ENCODE measurements around the gene CBX7. TPM values are rescaled to one million over a fixed set of nuclear protein-coding genes. Genes with fewer than 3 reads are reported as not detected.

CBX7 gene
- total RNA-seq, 1 experiment from 2014 or later, result 3.7 TPM

GRCh38 chr22:39169797-39170466 lies 17.5 kb upstream of the CBX7 start:
- peak overlapping the region; percentile 4 for H2AK5ac ChIP-seq (ENCODE audit: insufficient read length, low read length)
- peaks cover 41 to 56% of the 10 kb centered on the region in 2 experiments for H3K4me1 Mint-ChIP-seq
- H3K23ac ChIP-seq (ENCODE audit: insufficient read length, low read depth, low read length), result no peak overlapping the region
- H3K27ac ChIP-seq (ENCODE audit: insufficient read length, low read depth, low read length), result no peak overlapping the region
- H3K4me2 ChIP-seq (ENCODE audit: insufficient read depth, insufficient read length, low read length), result no peak overlapping the region
- no peak overlapping the region for H4K5ac ChIP-seq (ENCODE audit: insufficient read length, low read depth, low read length)
- DNase-seq, result peak; percentile 53
- H4K8ac ChIP-seq (replicated peaks; ENCODE audit: insufficient read length, low read depth, low read length), result no peak overlapping the region
- no peak overlapping the region for H4K91ac ChIP-seq (ENCODE audit: insufficient read length, low read depth, low read length)
- H3K4ac ChIP-seq (ENCODE audit: low read depth, low read length), result no peak overlapping the region
- no peak overlapping the region for H3K14ac ChIP-seq (ENCODE audit: insufficient read depth, low read length)
- H3K79me1 ChIP-seq (ENCODE audit: insufficient read depth, low read depth, low read length, poor library complexity, severe bottlenecking), result no peaks in the 10 kb centered on the region
- peaks cover 2% of the 10 kb centered on the region for H4K20me1 ChIP-seq (ENCODE audit: control insufficient read depth, insufficient read depth, insufficient read length)
- no peak overlapping the region for H3T11ph ChIP-seq (ENCODE audit: low read length)
- no peak overlapping the region for H2BK20ac ChIP-seq (ENCODE audit: low read depth, low read length, poor library complexity, severe bottlenecking)
- H3K4me3 Mint-ChIP-seq, result no peak overlapping the region
- no peak overlapping the region for H2BK15ac ChIP-seq (ENCODE audit: low read depth, low read length)
- peak overlapping the region; percentile 43 for H2BK12ac ChIP-seq (ENCODE audit: insufficient read length, low read depth, low read length)
- WGBS (ENCODE audit: extremely low coverage, insufficient read length, low lambda C conversion rate), result no CpG with 5 or more reads among the region's 8 CpGs
- peak overlapping the region; percentile 16 for H3K18ac ChIP-seq (ENCODE audit: insufficient read length, low read depth, low read length)
- H3K27me3 ChIP-seq (ENCODE audit: insufficient read depth, low read length), result no peaks in the 10 kb centered on the region
- H2BK5ac ChIP-seq (ENCODE audit: insufficient read length, low read length), result no peak overlapping the region
- H3K9me3 Mint-ChIP-seq, result peaks cover 4 to 6% of the 10 kb centered on the region in 2 experiments; a peak in 4 of 5 replicates
- no peaks in the 10 kb centered on the region for H3K9me3 ChIP-seq (ENCODE audit: control insufficient read depth, low read depth, low read length)
- no peaks in the 10 kb centered on the region for H3K23me2 ChIP-seq (ENCODE audit: insufficient read length, low read depth, low read length, poor library complexity, severe bottlenecking)
- peak overlapping the region; percentile 12 to 71 (median 28); a peak in 4 of 7 replicates for H3K27ac Mint-ChIP-seq
- no peak overlapping the region for H3K9ac ChIP-seq (ENCODE audit: extremely low read depth, insufficient read length, low read length)
- H3K79me2 ChIP-seq (ENCODE audit: insufficient read depth, low read length), result no peaks in the 10 kb centered on the region
- H3K36me3 Mint-ChIP-seq (ENCODE audit: insufficient read depth in 1 of 3, low read depth in 3 of 3), result no peaks in the 10 kb centered on the region
- TF ChIP-seq CTCF (conservative IDR thresholded peaks at IDR 0.05), result no peak
- no peak overlapping the region for H3K56ac ChIP-seq (ENCODE audit: insufficient read length, low read depth, low read length)
- no peaks in the 10 kb centered on the region; the same call in 1 of the 2 replicates for H3K27me3 Mint-ChIP-seq (ENCODE audit: low read depth)
- no peak overlapping the region for H2BK120ac ChIP-seq (ENCODE audit: low read depth, low read length, poor library complexity, severe bottlenecking)
- no peak overlapping the region for H2AFZ ChIP-seq (ENCODE audit: low read length)
- peaks cover 8% of the 10 kb centered on the region; the same call in 1 of the 2 replicates for H3K4me1 ChIP-seq (ENCODE audit: insufficient read depth, low read length)

Measured in H9 (cell line).